ENCODE results near the gene HELQ. TPM values are rescaled to one million over a fixed set of nuclear protein-coding genes. Genes with fewer than 3 reads are reported as not detected.
A peak's percentile ranks its signal among the peaks of the same experiment; 100 is the strongest.

Gene HELQ
- total RNA-seq, 1 donor: 18.0 TPM

DNA sequence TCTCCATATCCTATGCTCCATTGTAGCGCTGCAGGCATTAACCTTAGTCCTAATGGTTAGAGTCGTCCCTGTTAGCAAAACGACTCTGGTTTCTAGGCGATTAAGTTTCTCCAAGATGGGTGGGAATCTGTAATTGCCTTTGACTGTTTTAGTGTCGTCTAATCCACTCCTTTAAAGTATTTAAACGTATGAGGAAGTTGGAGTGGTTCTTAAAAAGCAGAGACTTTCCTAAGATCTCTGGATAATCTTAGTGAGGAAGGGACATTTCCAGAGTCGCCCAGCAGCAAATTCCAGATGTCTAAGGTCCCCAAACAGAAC, 520 bp upstream of the HELQ start:
- H3K4me3 ChIP-seq (ENCODE audit: low read depth, low read length): peak overlapping the region; percentile 93
- TF ChIP-seq CTCF (IDR thresholded peaks at IDR 0.05; ENCODE audit: insufficient read depth, low read length): no peak
- DNase-seq (ENCODE audit: low read depth): no peak

DNA sequence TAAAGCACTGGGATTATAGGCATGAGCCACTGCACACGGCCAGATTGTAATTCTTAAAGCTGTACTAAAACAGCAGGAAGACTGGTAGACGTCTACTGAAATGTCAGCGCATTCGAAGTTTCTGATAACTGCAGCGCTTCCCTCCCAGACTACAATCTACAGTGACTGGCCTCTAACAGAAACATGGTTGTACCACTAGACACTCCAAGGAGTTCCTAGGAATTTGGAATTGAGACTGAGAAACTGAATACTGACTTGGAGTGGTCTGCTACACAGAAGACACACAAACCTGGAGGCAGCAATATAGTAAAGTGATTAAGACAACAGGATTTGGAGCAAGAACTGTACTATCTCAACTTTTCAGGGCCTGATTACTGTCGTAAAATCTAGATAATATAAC, 937 bp downstream of the HELQ start:
- peak overlapping the region; percentile 93 for H3K4me3 ChIP-seq (ENCODE audit: low read depth, low read length)
- peak; percentile 33 for DNase-seq (ENCODE audit: low read depth)
- no peak for TF ChIP-seq CTCF (IDR thresholded peaks at IDR 0.05; ENCODE audit: insufficient read depth, low read length)

DNA sequence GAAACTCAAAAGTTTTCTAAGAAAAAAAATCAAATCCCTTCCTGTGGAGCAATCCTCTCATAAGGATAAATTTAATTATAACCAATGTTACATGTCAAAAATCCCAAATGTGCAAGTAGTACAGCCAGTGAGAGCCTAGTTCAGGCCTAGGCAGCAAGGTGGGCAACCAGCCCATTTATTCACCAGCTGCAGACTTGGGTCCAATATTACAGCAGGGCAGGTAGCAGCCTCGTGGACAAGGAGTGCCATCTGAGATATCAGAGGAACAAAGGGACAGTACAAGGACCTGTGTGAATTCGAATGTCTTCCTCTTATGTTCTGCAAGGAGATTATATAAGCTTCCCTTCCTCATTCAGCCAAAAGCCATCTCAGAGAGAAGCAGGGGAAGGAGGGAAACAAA, 6.6 kb downstream of the HELQ start:
- TF ChIP-seq CTCF (IDR thresholded peaks at IDR 0.05; ENCODE audit: insufficient read depth, low read length): no peak
- H3K4me3 ChIP-seq (ENCODE audit: low read depth, low read length): no peak overlapping the region
- DNase-seq (ENCODE audit: low read depth): no peak

- TF ChIP-seq CTCF (IDR thresholded peaks at IDR 0.05; ENCODE audit: insufficient read depth, low read length): no peak
- no peak overlapping the region for H3K4me3 ChIP-seq (ENCODE audit: low read depth, low read length)
- DNase-seq (ENCODE audit: low read depth): no peak
Measured at GRCh38 chr4:83440899-83441298, 14.7 kb downstream of the HELQ start.

DNA sequence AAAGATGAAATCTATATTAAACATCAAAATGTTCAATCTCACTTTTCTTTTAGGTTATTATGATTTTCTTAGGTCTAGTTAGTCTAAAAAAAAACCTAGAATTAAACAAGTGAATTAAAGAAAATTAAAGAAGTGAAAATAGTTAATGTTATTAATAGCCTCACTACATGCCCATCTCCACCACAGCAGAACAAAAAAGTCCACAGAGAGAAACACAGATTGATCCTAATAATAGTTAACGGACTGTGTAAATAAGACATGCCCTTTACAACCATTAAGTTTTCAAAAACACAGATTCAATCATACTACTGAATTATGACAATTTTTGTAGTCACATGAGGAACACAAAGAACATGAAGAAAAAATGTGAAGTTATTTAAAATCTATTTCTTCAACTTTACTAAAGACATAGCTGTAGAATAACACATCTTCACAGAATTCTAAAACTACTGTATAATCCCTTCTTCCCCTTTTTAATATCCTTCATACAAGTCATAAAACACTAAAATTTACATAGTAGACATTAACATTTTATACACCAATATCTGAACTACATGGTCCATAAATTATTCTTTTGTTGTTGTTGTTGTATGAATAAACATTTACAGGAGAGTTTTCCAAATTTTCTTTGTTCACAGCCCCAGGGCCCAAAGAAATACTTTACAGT, 15.3 kb downstream of the HELQ start:
- TF ChIP-seq CTCF (IDR thresholded peaks at IDR 0.05; ENCODE audit: insufficient read depth, low read length): no peak
- DNase-seq (ENCODE audit: low read depth): no peak

DNA sequence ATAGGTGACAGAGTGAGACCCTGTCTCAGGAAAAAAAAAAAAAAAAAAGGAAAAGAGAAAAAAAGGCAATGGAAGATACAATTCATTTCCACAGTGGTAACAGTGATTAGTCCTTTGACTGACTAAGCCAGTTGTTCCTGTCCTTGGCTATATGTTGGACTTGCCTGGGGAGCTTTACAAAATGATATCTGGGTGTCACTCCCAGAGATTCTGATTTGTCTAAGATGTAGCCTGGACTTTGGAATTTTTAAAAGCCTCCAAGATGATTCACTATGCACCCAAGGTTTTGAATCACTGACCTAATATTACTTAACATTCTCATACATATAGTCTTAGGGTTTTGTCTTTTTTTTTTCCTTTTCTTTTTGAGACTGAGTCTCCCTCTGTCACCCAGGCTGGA, 16.9 kb downstream of the HELQ start:
- no peak for TF ChIP-seq CTCF (IDR thresholded peaks at IDR 0.05; ENCODE audit: insufficient read depth, low read length)
- H3K4me3 ChIP-seq (ENCODE audit: low read depth, low read length): no peak overlapping the region
- no peak for DNase-seq (ENCODE audit: low read depth)

More for the DNA sequence above, 15.3 kb downstream of the HELQ start:
- H3K4me3 ChIP-seq (ENCODE audit: low read depth, low read length): no peak overlapping the region

DNA sequence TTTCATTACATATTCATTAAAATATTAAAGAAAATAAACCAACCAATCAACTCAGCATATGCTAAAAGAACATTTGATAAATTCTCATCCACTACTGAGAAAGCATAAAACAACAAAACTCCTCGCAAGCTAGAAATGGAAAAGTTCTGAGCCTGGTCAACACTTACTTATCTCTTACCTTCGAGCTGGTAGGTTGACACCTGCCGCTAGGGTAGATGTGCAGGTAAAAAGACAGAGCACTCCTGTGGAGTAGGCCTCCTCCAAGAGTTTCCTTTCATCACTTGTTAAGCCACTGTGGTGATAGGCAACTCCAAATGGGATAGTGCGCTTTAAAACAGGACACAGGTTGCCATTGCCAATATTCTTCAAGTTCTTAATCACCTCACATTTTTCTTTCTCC, 18.9 kb downstream of the HELQ start:
- no peak for DNase-seq (ENCODE audit: low read depth)
- H3K4me3 ChIP-seq (ENCODE audit: low read depth, low read length): no peak overlapping the region
- TF ChIP-seq CTCF (IDR thresholded peaks at IDR 0.05; ENCODE audit: insufficient read depth, low read length): no peak

All from fibroblast of the aortic adventitia (primary cell).